ENCODE data around the gene EVI5L.
A peak's percentile ranks its signal among the peaks of the same experiment; 100 is the strongest.

EVI5L gene

DNA sequence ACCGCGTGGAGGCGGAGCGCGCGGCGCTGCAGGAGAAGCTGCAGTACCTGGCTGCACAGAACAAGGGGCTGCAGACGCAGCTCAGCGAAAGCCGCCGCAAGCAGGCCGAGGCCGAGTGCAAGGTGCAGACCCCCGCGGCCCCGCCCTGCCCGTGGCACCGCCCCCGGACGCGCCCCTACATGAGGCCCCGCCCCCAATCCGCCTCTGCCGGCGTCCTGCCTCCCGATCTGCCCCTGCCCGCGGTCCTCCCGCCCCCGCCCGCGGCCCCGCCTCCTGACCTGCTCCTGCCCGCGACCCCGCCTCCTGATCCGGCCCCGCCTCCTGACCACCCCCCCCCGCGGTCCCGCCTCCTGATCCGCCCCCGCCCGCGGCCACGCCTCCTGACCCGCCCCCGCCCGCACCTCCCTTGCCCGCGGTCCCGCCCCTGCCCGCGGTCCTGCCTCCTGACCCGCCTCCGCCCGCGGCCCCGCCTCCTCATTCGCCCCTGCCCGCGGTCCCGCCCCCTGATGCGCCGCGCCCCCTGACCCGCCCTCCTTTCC is 32.5 kb downstream of the EVI5L start:
- DNase-seq: no peak

DNA sequence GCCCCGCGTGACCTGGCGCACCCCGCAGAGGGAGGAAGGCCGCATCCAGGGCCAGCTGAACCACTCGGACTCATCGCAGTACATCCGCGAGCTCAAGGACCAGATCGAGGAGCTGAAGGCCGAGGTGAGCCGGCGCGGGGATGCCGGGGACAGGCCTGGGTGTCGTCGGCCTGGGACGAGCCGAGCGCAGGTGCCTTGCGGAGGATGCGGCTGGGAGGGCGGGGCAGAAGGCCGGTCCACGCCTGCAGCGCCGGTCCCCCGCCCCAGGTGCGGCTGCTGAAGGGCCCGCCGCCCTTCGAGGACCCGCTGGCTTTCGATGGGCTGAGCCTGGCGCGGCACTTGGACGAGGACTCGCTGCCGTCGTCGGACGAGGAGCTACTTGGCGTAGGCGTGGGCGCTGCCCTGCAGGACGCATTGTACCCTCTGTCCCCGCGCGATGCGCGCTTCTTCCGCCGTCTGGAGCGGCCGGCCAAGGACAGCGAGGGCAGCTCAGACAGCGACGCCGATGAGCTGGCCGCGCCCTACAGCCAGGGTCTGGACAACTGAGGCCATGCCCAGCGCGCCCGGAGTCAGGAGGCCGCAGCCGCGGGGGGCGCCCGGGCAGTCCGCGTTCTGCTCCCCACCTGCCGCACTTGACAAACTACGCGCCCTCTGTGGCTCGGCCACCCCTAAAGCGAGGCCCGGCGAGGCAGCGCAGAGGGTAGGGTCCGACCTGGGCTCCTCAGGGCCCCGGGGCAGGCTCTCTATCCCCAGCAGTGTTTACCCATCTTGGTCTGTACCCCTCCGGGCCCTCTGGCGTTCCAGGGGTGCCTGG is 33.3 kb downstream of the EVI5L start:
- DNase-seq: no peak

DNA sequence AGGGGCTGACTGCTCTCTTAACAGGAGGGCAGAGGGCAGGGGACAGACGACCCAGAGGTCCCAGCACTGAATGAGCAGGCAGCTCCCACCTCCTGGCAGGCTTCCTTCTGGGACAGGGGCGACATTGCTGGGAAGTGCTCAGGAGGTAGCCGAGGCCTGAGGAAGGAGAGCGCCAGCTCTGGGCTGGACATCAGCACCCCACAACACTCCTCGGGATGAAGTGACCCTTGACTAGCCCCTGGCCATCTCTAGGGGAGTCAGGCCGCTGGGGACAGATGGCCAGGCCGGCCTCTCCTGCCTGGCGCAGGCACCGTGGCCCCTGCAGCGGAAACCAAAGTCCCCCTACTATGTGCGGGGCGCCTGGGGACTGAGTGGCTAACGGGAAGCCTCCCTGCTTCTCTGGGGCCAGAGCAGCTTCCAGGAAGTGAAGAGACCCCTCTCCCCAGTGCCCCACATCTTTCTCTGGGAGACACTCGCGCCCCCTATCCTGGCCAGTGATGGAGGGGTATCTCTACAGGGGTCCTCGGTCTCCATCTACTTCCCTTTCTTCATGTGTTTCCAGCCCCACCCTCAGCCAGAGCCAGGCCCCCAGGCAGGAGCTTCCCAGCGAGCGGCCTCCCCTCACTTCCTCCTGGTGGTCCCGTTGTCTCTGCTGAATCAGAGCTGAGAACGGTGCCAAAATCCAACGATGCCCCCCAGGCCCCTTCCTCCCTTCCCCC is 34.1 kb downstream of the EVI5L start:
- no peak for DNase-seq

DNA sequence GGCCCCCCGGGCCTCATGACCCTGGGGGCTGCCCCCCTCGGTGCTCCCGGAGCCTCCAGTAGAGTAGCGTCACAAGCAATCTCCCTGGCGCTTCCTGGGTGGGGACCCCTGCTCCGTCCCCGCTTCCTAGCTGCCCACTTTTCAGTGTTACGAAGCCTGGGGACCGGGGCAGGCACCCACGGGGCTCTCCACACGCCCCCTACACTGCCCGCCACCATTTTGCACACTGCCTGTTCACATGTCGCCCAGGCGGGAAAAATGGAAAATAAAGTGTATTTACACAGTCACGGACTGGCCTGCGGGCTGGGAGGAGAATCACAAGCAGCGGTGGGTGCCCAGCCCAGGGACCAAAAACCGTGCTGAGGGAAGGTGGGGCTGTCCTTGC is 34.7 kb downstream of the EVI5L start:
- DNase-seq: no peak

DNA sequence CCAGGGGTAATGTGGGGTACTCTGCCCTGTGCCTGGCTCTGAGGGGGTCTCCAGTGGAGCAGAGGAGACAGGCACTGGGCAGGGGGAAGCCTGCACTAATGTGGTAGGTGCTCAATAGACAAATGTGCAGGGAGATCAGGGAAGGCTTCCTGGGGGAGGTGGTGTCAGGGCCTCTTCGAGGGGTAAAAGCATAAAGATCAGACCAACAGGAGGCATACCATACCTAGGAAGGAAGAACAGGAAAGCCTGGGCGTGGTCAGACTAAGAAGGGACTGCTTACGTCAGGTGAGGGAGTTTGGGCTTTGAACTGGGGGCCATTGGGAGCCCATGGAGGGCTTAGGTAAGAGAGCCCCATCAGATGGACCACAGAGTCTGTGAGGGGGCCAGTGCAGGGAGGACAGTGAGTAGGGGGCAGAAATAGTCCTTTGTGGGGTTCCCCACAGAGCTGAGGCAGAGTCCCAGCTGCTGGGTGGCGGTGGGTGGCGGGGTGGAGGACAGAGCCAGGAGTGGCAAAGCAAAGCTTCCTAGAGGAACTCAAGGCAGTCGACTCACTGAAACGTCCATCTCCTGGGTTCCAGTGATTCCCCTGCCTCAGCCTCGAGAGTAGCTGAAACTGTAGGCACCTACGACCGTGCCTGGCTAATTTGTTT is 35.4 kb downstream of the EVI5L start:
- DNase-seq: no peak

DNA sequence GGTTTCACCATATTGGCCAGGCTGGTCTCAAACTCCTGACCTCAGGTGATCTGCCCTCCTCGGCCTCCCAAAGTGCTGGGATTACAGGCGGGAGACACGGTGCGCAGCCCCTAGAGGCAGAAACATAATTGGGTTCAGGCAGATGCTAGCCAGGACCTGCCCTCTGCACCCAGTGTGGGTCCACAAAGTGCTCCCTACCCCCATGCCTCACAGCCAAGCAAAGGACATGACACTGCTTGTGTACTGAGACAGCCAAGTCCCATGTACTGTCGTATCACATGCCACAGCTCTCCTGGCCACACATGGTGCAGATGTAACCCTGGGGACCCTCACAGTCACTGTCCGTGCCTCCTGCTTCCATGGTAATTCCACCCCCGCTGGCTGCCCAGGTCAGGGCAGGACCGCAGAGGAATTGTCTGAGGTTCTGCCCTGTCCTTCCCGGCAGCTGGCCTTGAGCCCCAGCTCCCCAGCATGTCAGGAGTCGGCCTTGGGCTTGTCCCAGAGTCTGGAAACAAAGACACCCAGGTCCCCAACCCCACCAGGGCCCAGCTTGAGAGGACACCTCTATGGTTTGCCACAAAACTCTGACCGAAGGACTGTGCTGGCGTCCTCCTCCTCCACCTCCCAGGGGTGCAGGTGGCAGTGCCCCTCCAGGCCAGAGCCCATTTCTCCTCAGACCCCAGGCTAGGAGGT is 36.5 kb downstream of the EVI5L start:
- DNase-seq: no peak

DNA sequence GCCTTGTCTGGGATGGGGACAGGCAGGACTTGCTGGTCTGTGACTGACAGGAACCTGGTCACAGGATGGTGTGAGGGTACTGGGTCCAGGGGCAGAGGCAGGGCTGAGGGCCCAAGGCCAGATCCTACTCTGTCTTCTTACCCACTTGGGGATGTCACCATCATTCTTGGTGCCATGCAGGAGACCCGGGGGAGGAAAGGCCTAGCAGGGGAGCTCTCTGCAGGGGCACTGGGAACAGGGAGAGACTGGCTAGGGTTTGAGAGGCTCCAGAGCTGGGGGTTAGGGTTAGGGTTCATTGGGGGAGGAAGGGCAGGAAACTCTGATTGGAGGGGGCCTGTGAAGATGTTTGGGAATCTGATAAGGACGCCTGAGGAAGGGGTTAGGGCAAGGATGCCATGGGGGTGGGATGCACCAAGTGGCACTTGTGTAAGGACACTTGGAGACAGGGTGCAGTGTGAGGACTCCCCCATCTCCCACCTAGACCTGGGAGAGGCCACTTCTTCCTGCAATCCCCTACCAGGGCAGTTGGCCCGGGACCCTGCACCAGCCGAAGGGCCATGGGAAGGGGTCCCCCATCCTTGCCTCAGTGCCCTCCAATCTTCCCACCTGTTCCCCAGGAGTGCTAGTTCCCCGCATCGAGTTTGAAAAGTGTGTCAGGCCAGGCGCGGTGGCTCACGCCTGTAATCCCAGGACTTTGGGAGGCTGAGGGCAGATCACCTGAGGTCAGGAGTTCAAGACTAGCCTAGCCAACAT is 37.2 kb downstream of the EVI5L start:
- no peak for DNase-seq

DNA sequence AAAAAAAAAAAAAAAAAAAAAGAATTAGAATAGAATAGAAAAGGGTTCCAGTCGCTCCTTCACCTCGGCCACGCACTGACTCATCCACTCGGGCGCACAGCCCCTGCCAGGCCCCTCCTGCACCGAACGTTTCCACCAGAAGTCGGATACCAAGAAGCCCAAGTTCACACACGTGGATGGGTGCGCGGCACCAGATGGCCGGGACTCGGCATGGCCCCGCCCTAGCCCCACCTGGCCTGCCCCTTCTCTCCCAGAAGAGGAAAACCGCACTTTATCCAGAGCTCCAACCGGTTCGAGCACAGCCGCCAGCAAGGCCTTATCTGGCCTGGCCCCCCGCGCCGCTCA is 38.3 kb downstream of the EVI5L start:
- DNase-seq: no peak

DNA sequence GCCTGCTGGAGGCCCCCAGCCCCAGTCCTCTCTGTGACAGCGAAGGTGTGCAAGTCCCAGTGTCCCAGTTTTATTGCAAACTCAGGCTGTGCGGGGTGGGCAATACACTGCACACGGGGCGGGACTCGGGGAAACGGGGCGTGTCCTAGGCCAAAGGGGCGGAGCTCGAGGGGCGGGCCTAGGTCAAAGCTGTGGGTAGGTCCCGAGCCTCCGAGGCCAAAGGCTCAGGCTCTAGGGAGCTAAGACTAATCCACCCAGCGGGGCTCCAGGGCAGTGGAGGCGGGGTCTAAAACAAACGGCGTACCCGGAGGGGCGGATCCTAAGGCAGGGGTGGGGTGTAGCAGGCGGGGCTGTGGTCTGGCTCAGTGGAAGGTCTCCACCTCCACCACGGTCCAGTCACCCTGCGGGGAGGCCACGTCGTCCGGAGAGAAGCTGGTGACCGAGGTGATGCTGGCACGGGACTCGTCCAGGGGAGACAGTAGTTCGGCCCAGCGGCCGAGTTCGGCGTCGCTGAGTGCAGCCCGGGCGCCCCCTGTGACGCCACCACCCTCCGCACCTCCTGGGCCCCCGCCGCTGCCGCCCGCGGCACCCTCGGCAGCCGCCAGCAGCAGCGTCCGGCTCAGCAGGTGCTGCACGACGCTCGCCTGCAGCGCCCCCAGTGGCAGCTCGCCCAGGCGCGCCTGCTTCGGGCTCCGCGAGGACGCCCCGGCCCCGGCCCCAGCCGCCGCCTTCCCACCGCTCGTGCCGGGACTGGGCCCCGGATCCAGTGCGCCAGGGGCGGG is 38.8 kb downstream of the EVI5L start:
- no peak for DNase-seq

DNA sequence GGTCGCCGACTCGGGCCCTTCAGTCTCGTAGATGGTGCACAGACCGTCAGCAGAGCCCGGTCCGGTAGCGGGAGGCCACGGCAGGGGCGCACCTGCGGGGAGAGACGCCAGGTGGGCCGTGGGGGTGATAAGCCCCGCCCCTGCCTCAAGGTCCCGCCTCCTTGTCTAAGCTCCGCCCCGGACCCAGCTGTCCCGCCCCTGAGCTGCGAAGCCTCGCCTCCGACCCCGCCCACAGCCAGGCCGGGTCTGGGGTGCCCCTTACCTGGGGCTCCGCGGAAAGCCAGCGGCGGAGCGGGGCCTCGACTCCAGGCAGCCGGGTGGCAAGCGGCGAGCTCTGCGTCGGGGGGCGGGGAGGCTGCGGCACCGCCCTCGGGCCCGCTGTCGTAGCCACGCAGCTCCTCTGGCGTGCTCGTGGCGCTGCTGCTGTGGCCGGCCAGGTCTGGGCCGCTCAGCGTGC is 39.5 kb downstream of the EVI5L start:
- no peak for DNase-seq

DNA sequence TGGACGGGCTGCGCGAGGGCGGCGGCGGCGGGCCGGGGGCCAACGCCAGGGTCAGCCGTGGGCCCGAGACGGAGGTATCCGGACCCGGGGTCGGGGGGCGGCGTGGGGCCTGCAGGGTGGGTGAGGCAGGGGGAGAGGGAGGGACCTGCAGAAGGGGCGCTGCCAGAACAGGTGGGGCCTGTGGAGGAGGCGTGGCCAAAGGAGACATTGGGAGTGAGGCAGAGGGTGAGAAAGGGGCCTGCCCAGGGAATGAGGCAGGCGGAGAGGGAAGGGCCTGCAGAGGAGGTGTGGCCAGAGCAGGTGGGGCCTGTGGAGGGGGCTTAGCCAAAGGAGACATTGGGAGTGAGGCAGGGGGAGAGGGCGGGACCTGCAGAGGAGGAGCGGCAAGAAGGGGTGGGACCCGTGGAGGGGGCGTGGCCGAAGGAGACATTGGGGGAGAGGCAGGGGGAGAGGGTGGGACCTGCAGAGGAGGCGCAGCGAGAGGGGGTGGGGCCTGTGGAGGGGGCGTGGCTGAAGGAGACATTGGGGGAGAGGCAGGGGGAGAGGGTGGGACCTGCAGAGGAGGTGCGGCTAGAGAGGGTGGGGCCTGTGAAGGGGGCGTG is 40.0 kb downstream of the EVI5L start:
- no peak for DNase-seq

DNA sequence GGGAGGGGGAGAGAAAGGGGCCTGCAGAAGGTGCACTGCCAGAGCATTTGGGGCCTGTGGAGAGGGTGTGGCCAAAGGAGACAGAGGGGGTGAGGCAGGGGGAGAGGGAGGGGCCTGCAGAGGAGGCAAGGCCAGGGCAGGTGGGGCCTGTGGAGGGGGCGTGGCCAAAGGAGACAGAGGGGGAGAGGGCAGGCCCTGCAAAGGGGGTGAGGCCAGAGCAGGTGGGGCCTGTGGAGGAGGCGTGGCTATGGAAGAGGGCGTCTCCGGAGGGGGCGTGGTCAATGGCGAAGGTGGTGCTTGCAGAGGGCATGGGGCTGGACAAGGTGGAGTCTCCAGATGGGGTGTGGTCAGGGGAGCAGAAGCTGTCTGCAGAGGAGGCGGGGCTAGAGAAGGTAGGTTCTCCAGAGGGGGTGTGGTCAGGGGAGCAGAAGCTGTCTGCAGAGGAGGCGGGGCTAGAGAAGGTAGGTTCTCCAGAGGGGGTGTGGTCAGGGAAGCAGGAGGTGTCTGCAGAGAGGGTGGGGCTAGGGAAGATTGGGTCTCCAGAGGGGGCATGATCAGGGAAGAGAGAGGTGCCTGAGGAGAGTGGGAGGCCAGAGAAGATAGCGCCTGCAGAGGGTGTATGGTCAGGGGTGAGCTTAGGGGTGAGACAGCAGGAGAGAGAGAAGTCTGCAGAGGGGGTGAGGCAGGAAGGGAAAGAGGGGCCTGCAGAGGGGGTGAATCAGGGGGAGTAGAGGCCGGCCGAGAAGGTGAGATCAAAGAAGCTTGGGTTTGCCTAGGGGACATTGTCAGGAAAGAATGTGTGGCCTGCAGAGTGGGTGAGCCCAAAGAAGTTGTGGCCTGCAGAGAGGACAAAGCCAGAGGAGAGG is 40.8 kb downstream of the EVI5L start:
- peak; percentile 18 for DNase-seq

DNA sequence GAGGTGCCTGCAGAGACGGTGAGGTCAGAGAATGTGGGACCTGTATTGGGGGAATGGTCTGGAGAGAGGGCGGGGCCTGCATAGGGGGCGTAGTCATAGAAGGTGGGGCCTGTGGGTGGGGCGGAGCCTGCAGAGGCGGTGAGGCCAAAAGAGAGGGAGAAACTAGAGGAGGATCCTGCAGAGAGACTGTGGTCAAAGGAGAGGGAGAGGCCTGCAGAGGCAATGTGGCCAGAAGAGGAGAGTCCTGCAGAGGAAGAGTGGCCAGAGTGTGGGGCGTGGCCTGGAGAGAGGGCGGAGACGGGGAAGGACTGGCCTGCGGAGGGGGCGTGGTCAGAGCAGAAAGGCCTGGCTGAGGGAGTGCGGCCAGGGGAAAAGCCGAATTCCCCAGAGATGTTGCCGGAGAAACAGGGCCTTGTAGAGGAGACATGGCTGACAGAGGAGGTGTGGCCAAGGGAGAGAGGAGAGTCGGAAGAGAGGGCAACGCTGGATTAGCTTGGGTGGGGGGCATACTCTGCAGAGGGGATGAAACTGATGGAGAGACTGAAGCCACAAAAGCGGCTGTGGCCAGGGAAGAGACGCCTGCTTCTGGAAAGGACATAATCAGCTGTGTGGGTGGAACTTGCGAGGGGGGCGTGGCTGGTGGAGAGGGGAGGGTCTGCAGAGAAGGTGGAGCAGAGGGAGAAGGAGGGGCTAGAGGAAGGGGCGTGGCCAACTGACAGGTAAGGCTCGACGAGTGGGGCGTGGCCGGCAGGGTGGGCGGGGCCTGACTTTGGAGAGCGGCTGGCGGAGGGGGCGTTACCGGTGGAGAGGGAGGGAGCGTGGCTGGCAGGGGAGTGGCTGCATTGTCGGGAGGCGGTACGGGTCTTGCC is 41.7 kb downstream of the EVI5L start:
- peak; percentile 72 for DNase-seq

DNA sequence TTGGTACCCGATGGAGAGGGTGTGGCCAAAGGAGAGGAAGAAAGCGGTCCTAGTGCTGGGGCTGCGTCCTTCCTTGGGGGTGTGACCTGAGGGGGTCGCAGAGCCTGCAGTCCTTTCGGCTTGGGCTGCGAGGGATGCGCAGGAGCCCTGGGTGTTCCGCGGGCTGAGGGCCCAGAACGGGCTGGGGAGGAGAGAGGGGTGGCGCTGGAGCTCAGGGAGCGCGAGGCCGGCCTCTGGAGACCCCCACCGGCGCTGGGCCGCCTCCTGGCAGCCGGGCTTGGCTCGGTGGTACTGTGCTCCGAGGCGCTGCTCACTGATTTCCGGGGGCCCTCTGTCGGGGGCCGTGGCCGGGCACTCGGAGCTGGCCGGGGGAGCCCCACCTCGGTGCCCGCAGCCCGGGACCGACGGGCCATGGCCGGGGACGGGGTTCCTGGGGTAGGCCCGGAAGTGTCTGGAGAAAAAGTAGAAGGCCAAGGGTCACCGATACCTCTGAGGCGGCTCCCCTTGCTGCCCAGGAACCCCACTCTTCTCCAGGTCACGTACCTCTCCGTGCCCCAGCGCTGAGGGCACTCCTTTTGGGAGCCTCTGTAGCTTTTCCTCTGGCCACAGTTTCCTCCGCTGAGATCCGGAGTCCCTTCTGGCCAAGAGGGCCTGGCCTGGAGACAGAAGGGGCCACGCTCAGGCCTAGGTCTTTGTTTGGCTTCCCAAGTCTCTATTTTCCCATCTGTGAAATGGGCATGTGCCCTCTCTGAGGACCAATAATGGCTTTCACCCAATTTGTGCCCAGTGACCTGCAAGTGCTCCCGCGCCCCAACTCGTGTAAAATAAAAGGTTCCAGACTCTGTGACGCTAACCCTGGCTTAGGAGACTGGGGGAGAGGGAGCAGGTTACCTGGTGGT is 42.5 kb downstream of the EVI5L start:
- no peak for DNase-seq

DNA sequence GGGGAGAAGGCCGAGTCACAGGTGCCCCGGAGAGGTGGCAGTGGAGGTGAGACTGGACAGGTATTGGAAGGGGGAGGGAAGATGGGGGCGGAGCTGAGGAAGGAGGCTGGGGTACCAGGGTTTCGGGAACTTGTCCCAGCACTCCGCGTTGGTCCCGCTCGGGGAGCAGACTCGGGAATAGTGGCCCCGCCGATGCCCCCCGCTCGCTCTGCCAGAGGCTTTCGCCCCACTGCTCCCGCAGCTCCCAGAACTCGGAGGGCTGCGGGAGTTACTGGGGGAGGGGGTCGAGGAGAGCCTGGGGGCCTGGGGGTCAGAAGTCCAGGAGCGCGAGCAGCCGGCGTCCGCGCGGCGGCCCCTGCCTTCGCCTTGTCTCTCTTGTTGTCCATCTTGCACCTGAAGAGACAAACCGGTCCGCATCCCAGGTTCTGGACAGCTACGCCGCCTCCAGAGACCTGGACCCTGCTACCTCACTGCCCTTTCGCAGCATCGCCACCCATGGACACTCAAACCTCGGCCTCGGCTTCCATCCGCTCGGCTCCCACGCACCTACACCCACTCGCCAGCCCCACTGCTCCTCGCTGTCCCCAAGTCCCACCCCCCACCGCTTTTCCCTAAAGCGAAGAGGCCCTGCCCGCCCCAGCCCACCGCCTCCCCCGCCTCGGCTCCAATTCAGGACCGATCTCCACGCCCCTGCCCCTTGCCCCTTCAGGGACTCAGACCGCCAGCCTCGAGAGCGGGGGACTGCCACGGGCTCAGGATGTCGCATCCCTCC is 43.5 kb downstream of the EVI5L start:
- DNase-seq: no peak

DNA sequence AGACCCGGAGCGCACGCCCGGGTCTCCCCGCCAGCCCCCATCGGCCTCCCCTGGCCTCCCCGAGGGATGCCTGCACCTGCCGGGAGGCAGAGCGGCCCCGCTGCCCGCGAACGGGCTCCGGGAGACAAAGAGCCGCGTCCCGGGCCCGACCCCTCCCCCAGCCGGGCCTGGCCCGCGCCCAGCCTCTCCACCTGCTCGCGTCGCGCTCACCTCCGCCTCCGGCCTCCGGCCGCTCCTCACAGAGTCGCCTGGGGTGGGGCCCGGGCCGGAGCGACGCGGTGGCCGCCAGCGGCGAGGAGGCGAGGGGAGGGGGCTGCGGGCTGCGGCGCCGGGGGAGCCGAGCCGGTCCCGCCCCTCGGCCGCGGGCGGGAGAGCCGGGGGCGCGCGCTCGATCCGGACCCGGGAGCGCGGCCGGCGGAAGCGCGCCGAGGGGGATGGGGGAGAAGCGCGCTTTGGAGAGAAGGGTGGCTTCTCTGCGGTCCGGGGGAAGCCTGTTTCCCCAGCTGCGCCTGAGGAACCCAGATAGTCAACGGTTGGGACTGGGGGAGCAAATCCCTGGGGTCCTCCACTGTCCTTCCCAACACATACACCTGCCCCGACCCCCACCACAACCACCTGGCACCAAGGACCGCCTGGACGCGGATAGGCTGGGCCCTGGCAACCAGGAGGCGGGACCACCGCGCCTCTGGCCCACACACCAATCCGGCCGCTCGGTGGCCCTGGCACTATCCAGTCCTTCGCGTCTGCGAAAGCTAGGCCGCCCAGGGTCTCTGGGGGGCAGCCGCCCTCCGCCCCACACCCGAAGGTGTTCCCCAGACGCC is 44.3 kb downstream of the EVI5L start, which contains the start of gene PRR36:
Gene PRR36, minus strand, starts transcription at position 315 of the 821 bp plus-strand sequence. CDS start 701 bp downstream, outside the sequence.
- DNase-seq: peak; percentile 77

All from NCI-H1436 treated with DMSO at 0.1 percent for 48 hours (cell line).